Smooth muscle cell (in vitro differentiated cells): Measurements from ENCODE around the gene CDH6. TPM values are rescaled to one million over a fixed set of nuclear protein-coding genes. Genes with fewer than 3 reads are reported as not detected.

Experiments
- DNase-seq: peaks from one replicate; lab custom pipeline; 2025; ENCODE audit not compliant: unreplicated experiment; lab: John Stamatoyannopoulos, UW
- H2AFZ ChIP-seq: fragments of 200-600 bp; sonication (generic); 2 replicates; pipeline ENCODE4 v1.6.0; 2016; ENCODE audit warnings: antibody characterized with exemption, low read depth, mild to moderate bottlenecking
- H3F3A ChIP-seq: fragments of 200-600 bp; sonication (generic); 2 replicates; pipeline ENCODE4 v1.6.0; 2017; ENCODE audit warnings: antibody characterized with exemption, low read depth
- H3K27ac ChIP-seq: fragments of 200-600 bp; sonication (generic); 2 replicates; pipeline ENCODE4 v1.5.1; 2016; ENCODE audit warnings: low read depth, mild to moderate bottlenecking
- H3K27me3 ChIP-seq: fragments of 200-600 bp; sonication (generic); 2 replicates; pipeline ENCODE4 v1.6.1; 2016; ENCODE audit warnings: low read depth, mild to moderate bottlenecking
- H3K36me3 ChIP-seq: fragments of 200-600 bp; sonication (generic); 2 replicates; pipeline ENCODE4 v1.5.1; 2016; ENCODE audit warnings: low read depth
- H3K4me1 ChIP-seq: fragments of 200-600 bp; sonication (generic); 2 replicates; pipeline ENCODE4 v1.5.1; 2016; ENCODE audit warnings: low read depth
- H3K4me2 ChIP-seq: fragments of 200-600 bp; sonication (generic); 2 replicates; pipeline ENCODE4 v1.6.0; 2016; ENCODE audit warnings: mild to moderate bottlenecking
- H3K4me3 ChIP-seq: fragments of 200-600 bp; sonication (generic); 2 replicates; pipeline ENCODE4 v1.5.1; 2016; ENCODE audit warnings: mild to moderate bottlenecking
- H3K79me2 ChIP-seq: fragments of 200-600 bp; sonication (generic); 2 replicates; pipeline ENCODE4 v1.6.0; 2016; ENCODE audit warnings: low read depth, mild to moderate bottlenecking
- H3K9ac ChIP-seq: fragments of 200-600 bp; sonication (generic); 2 replicates; pipeline ENCODE4 v1.6.0; 2016; ENCODE audit warnings: low read depth
- H3K9me3 ChIP-seq: fragments of 200-600 bp; sonication (generic); replicated peaks from 2 replicates; pipeline ENCODE4 v1.5.1; 2016; ENCODE audit warnings: low read depth
- H4K20me1 ChIP-seq: fragments of 200-600 bp; sonication (generic); 2 replicates; pipeline ENCODE4 v1.6.0; 2016; ENCODE audit warnings: low read depth
- WGBS: methylation state at CpG from one replicate; pipeline ENCODE4 v1.1.7; 2016; ENCODE audit warnings: low lambda C conversion rate; 5-methylcytosine and 5-hydroxymethylcytosine counted together
- polyA plus RNA-seq: library from polyadenylated mRNA; unstranded; fragments of >200 nt; fragmentation: Nextera tagmentation; extraction: Ambion mirVana; gene quantifications from 2 replicates; pipeline ENCODE4 v1.2.1, GENCODE V29; 2016
- total RNA-seq: library from RNA; depleted of rRNA; stranded (reverse); fragments of >200 nt; gene quantifications from 2 replicates; pipeline ENCODE4 v1.2.3, GENCODE V29; 2014
- TF ChIP-seq, protein P1 (sequence below): fragments of 200-600 bp; sonication (generic); IDR thresholded peaks from 2 replicates; pipeline ENCODE4 v1.5.1; 2017; ENCODE audit warnings: borderline replicate concordance, mild to moderate bottlenecking, antibody characterized with exemption; ENCODE audit not compliant: insufficient read depth, poor library complexity, severe bottlenecking

Gene CDH6
- total and polyA plus RNA-seq, 2 experiments from 2014 or later, result 1.5 to 5.9 TPM

DNA sequence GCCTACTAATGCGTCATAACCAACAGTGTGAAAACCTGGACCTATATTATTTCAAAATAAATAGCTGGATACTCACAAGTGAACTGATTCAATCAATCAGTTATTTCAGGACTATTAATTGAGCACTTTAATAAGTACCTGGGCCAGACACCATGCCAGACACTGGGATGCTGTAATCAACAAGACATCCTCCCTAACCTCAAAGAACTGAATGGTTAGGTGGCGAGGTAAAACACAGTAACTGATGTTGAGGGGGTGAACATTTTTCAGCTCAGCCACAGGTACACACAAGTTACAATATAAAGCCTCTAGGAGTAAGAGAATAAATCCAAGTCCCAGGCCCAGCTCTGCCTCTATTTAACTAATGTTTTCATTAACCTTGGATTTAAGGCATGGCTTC is 24.0 kb downstream of the CDH6 start:
- no peaks in the 10 kb centered on the region for H3K27me3 ChIP-seq
- H3K27ac ChIP-seq, result no peak overlapping the region
- H2AFZ ChIP-seq, result no peak overlapping the region
- no peak overlapping the region for H3K9ac ChIP-seq
- no peaks in the 10 kb centered on the region for H4K20me1 ChIP-seq
- TF ChIP-seq, protein P1, sequence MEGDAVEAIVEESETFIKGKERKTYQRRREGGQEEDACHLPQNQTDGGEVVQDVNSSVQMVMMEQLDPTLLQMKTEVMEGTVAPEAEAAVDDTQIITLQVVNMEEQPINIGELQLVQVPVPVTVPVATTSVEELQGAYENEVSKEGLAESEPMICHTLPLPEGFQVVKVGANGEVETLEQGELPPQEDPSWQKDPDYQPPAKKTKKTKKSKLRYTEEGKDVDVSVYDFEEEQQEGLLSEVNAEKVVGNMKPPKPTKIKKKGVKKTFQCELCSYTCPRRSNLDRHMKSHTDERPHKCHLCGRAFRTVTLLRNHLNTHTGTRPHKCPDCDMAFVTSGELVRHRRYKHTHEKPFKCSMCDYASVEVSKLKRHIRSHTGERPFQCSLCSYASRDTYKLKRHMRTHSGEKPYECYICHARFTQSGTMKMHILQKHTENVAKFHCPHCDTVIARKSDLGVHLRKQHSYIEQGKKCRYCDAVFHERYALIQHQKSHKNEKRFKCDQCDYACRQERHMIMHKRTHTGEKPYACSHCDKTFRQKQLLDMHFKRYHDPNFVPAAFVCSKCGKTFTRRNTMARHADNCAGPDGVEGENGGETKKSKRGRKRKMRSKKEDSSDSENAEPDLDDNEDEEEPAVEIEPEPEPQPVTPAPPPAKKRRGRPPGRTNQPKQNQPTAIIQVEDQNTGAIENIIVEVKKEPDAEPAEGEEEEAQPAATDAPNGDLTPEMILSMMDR, result no peak
- no peak overlapping the region for H3K4me2 ChIP-seq
- no peaks in the 10 kb centered on the region for H3K9me3 ChIP-seq
- 96% methylated on average over 2 of the region's 2 CpGs for WGBS
- peaks cover 3% of the 10 kb centered on the region for H3K4me1 ChIP-seq
- no peaks in the 10 kb centered on the region for H3F3A ChIP-seq
- no peaks in the 10 kb centered on the region for H3K79me2 ChIP-seq
- DNase-seq, result no peak
- H3K4me3 ChIP-seq, result no peak overlapping the region
- no peaks in the 10 kb centered on the region for H3K36me3 ChIP-seq

DNA sequence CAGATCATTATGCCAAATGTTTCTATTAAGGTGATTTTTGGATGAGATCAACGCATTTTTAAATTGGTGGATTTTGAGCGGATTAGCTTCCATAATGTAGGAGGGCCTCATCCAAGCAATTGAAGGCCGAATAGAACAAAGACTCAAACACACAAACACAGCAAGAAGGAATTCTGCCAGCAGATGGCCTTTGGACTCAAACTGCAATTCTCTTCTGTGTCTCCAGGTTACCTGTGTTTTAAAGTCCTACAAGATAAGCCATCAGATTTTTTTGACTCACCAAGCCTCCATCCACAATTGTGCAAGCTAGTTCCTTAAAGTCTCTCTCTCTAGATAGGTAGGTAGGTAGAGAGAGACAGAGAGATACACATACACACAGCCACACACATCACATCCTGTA is 25.5 kb downstream of the CDH6 start:
- TF ChIP-seq, protein P1, result no peak
- Histone ChIP-seq H3K4me1 (peaks cover 3% of the 10 kb centered on the region), H3K27ac (no peak overlapping the region), H3K4me2 (no peak overlapping the region), H4K20me1 (no peaks in the 10 kb centered on the region), H3K9me3 (no peaks in the 10 kb centered on the region), H3K36me3 (no peaks in the 10 kb centered on the region), H3K9ac (no peak overlapping the region), H3K79me2 (no peaks in the 10 kb centered on the region), H2AFZ (no peak overlapping the region), H3F3A (no peaks in the 10 kb centered on the region), H3K4me3 (no peak overlapping the region), H3K27me3 (no peaks in the 10 kb centered on the region)
- no peak for DNase-seq
- 93% methylated on average over 3 of the region's 3 CpGs for WGBS

DNA sequence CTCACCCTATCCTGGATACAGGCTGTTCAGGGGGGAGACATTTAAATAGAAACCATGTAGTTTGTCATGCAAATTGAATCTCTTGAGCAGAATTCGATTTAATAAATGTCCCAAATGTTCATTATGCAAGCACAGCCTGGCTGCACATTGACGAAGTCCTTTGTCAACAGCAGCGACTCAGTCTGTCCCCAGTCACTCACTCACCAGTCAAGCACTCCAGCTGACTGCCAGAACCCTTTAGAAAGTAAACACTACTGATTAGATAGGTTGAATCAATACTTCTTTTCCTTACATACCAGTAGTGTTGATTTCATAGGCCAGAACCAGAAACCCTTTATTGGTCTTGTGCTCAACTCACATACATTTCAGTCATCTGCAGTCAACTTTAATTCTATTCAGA is 27.5 kb downstream of the CDH6 start:
- H3K27me3 ChIP-seq, result no peaks in the 10 kb centered on the region
- no peaks in the 10 kb centered on the region for H3K36me3 ChIP-seq
- H4K20me1 ChIP-seq, result no peaks in the 10 kb centered on the region
- TF ChIP-seq, protein P1, result no peak
- H2AFZ ChIP-seq, result no peak overlapping the region
- no peak overlapping the region for H3K4me2 ChIP-seq
- no peaks in the 10 kb centered on the region for H3K9me3 ChIP-seq
- H3K27ac ChIP-seq, result no peak overlapping the region
- DNase-seq, result no peak
- H3F3A ChIP-seq, result no peaks in the 10 kb centered on the region
- no peaks in the 10 kb centered on the region for H3K79me2 ChIP-seq
- no peak overlapping the region for H3K9ac ChIP-seq
- H3K4me3 ChIP-seq, result no peak overlapping the region
- 31% methylated on average over 3 of the region's 3 CpGs for WGBS
- H3K4me1 ChIP-seq, result peaks cover 3% of the 10 kb centered on the region

DNA sequence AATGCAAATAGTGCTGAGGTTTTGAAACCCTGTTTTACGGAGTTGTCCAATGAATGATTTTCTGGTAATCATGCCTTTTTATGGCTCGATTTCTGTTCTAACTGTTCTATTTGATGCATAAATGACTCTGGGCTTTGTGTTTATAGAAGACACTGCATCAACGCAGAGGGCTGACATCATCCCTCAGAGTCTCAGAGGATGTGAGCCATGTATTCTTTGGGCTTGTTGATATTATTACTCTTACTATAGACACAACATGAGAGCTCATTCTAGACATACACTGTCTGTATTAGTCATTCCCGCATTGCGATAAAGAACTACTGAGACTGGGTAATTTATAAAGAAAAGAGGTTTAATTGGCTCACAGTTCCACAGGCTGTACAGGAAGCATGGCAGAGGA is 31.6 kb downstream of the CDH6 start:
- Histone ChIP-seq H3K9ac (no peak overlapping the region), H3K4me3 (no peak overlapping the region), H3K79me2 (no peaks in the 10 kb centered on the region), H3K4me2 (no peak overlapping the region), H3K36me3 (no peaks in the 10 kb centered on the region), H4K20me1 (no peaks in the 10 kb centered on the region), H3K27ac (peak overlapping the region; percentile 38), H3K27me3 (no peaks in the 10 kb centered on the region), H3K9me3 (no peaks in the 10 kb centered on the region), H2AFZ (no peak overlapping the region), H3F3A (no peaks in the 10 kb centered on the region), H3K4me1 (peaks cover 3% of the 10 kb centered on the region)
- TF ChIP-seq, protein P1, result no peak
- no peak for DNase-seq
- 67% methylated on average over 5 of the region's 5 CpGs for WGBS
